Hepatocyte (in vitro differentiated cells): ENCODE data around the gene NEUROG2.
"Not testable (repeated sequence)": the region's sequence is repeated elsewhere in the genome, so short reads cannot be mapped to it uniquely, and the experiment has no call there.

Experiments
- CTCF ChIP-seq: fragments of 200-600 bp; sonication (generic); IDR thresholded peaks from 2 replicates; pipeline ENCODE4 v1.5.1; 2016; ENCODE audit warnings: antibody characterized with exemption, mild to moderate bottlenecking; ENCODE audit not compliant: poor library complexity
- EZH2 ChIP-seq: fragments of 200-600 bp; sonication (generic); IDR thresholded peaks from 2 replicates; pipeline ENCODE4 v1.6.1; 2016; ENCODE audit warnings: antibody characterized with exemption, mild to moderate bottlenecking, borderline replicate concordance
- EZH2phosphoT487 ChIP-seq: fragments of 200-600 bp; sonication (generic); IDR thresholded peaks from one replicate; pipeline ENCODE4 v1.6.1; 2018; ENCODE audit warnings: antibody characterized with exemption, mild to moderate bottlenecking, low read depth, moderate library complexity; ENCODE audit not compliant: unreplicated experiment, severe bottlenecking

DNA sequence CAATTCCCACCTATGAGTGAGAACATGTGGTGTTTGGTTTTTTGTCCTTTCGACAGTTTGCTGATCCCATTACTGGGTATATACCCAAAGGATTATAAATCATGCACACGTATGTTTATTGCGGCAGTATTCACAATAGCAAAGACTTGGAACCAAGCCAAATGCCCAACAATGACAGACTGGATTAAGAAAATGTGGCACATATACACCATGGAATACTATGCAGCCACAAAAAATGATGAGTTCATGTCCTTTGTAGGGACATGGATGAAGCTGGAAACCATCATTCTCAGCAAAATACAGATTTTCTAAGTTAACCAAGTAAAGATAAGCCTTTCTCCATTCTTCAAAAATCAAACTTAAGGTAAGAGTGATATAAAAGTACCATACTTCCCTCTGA lies 38.3 kb upstream of the NEUROG2 start:
- TF ChIP-seq CTCF, EZH2phosphoT487, EZH2: not testable (repeated sequence)
